Measurements from ENCODE around the gene NECTIN1.
A peak's percentile ranks its signal among the peaks of the same experiment; 100 is the strongest.

NECTIN1 gene

DNA sequence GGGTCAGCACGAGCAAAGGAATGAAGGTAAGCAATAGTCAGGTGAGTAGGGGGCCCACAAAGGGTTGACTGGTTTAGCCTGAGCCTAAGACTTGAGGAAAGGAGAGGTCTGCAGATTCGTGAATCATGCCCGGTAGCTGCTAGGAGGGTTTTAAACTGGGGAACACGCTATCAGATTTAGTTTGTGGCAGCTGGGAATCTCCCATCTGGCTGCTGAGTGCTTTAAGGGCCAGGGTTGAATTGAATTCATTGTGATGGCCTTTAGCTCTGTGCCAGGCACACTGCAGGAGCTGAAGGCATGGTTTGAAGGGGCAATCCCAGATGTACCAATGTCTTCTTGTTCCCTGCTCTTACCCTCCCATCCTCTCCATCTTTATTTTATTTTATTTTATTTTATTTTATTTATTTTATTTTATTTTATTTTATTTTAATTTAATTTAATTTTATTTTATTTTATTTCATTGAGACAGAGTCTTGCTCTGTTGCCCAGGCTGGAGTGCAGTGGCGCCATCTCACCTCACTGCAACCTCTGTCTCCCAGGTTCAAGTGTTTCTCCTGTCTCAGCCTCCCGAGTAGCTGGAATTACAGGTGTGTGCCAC lies 1.9 kb upstream of the NECTIN1 start:
- no peaks in the 10 kb centered on the region for H3K36me3 ChIP-seq (ENCODE audit: control insufficient read depth in 2 of 2, insufficient read depth in 2 of 2, low read length in 2 of 2)
- H3K4me1 ChIP-seq (ENCODE audit: control insufficient read depth in 2 of 2, insufficient read depth in 2 of 2, low read length in 2 of 2) = peaks cover 28 to 39% of the 10 kb centered on the region in 2 donors
- H3K9me3 ChIP-seq (ENCODE audit: control insufficient read depth in 2 of 2, low read length in 2 of 2) = no peaks in the 10 kb centered on the region
- no peak overlapping the region for H3K27ac ChIP-seq (ENCODE audit: low read depth in 2 of 2, low read length in 2 of 2)
- H3K9ac ChIP-seq (ENCODE audit: low read depth in 1 of 2, low read length in 2 of 2) = no peak overlapping the region
- H3K4me3 ChIP-seq (ENCODE audit: low read length in 2 of 2) = no peak overlapping the region
- no peaks in the 10 kb centered on the region for H3K27me3 ChIP-seq (ENCODE audit: control insufficient read depth in 2 of 2, insufficient read depth in 2 of 2, low read length in 2 of 2)

DNA sequence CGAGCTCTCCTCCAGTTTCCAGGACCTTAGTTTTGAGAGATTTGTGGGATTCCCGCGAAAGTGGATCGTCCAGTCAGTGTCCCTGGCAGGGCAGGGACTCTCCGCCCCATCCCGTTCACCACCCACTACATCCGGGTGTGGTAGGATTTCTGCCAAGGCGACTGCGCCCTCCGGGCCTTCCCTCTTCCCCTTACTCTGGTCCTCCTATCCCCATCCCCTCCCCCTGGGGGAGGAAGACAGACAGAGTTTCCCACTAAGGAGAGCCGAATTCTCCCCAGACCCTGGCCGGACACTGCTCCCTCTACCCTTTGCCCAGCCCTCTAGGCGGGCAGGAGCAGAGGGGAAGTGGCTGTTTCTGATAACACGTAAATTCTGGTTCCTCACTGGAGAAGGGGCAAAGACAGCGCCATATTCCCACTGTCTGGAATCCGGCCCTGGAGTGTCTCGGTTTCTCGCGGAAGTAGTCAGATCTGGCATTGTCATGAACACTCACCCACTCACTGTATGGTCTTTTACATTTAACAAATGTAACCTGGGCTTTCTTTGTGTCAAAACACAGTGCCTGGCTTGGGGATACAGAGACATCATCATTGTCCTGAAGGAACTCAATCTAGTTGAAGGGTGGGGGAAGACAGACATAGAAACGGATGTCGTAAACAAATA lies 1.1 kb upstream of the NECTIN1 start:
- Histone ChIP-seq H3K27ac (ENCODE audit: low read depth in 2 of 2, low read length in 2 of 2) (peak overlapping the region; percentile 85 to 86), H3K4me3 (ENCODE audit: low read length in 2 of 2) (peak overlapping the region; percentile 86 to 87), H3K9ac (ENCODE audit: low read depth in 1 of 2, low read length in 2 of 2) (peak overlapping the region; percentile 61 to 88), H3K9me3 (ENCODE audit: control insufficient read depth in 2 of 2, low read length in 2 of 2) (no peaks in the 10 kb centered on the region), H3K4me1 (ENCODE audit: control insufficient read depth in 2 of 2, insufficient read depth in 2 of 2, low read length in 2 of 2) (peaks cover 33 to 42% of the 10 kb centered on the region in 2 donors), H3K27me3 (ENCODE audit: control insufficient read depth in 2 of 2, insufficient read depth in 2 of 2, low read length in 2 of 2) (no peaks in the 10 kb centered on the region), H3K36me3 (ENCODE audit: control insufficient read depth in 2 of 2, insufficient read depth in 2 of 2, low read length in 2 of 2) (no peaks in the 10 kb centered on the region)

DNA sequence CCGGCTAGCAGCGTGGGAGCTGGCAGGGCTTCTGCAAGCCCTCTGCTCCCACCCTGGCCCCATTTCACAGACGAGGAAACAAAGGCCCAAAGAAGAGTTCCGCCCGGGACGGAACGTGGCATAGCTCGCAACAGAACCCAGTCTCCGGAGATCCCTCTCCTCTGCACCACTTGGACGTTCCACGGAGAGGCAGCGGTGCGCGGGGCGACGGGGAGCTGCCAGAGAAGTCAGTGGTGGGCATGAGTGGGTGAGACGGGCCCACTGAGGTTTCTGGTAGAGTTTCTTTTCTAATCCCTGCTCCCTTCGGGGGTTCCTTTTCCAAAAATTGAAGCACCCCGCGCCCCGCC lies 554 bp upstream of the NECTIN1 start:
- peak overlapping the region; percentile 85 to 86 for H3K27ac ChIP-seq (ENCODE audit: low read depth in 2 of 2, low read length in 2 of 2)
- peaks cover 33 to 39% of the 10 kb centered on the region in 2 donors for H3K4me1 ChIP-seq (ENCODE audit: control insufficient read depth in 2 of 2, insufficient read depth in 2 of 2, low read length in 2 of 2)
- peak overlapping the region; percentile 61 to 88 for H3K9ac ChIP-seq (ENCODE audit: low read depth in 1 of 2, low read length in 2 of 2)
- H3K4me3 ChIP-seq (ENCODE audit: low read length in 2 of 2) = peak overlapping the region; percentile 86 to 87
- H3K27me3 ChIP-seq (ENCODE audit: control insufficient read depth in 2 of 2, insufficient read depth in 2 of 2, low read length in 2 of 2) = no peaks in the 10 kb centered on the region
- H3K9me3 ChIP-seq (ENCODE audit: control insufficient read depth in 2 of 2, low read length in 2 of 2) = no peaks in the 10 kb centered on the region
- H3K36me3 ChIP-seq (ENCODE audit: control insufficient read depth in 2 of 2, insufficient read depth in 2 of 2, low read length in 2 of 2) = no peaks in the 10 kb centered on the region

DNA sequence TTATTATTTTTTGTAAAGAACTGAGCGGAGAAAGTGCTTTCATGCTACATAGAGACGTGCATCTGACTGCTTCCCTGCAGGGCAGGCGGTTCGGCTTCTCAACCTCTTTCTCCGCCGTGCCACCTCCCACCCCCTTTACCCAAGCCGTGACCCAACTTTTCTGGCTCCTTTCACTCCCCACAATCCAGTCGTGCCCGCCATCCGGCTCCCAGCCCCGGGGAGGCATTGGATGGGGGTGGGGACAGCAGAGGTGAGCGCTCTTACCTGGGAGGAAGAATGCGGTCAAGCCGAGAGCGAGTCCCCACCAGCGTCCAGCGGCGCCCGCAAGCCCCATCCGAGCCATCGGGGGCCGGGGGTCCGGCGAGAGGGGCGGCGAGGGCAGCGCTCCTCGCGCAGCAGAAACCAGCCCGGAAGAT lies 781 bp downstream of the NECTIN1 start:
- Histone ChIP-seq H3K9me3 (ENCODE audit: control insufficient read depth in 2 of 2, low read length in 2 of 2) (no peaks in the 10 kb centered on the region), H3K4me1 (ENCODE audit: control insufficient read depth in 2 of 2, insufficient read depth in 2 of 2, low read length in 2 of 2) (peaks cover 36 to 46% of the 10 kb centered on the region in 2 donors), H3K9ac (ENCODE audit: low read depth in 1 of 2, low read length in 2 of 2) (peak overlapping the region; percentile 61 to 88), H3K27ac (ENCODE audit: low read depth in 2 of 2, low read length in 2 of 2) (peak overlapping the region; percentile 85 to 86), H3K27me3 (ENCODE audit: control insufficient read depth in 2 of 2, insufficient read depth in 2 of 2, low read length in 2 of 2) (no peaks in the 10 kb centered on the region), H3K4me3 (ENCODE audit: low read length in 2 of 2) (peak overlapping the region; percentile 86 to 87), H3K36me3 (ENCODE audit: control insufficient read depth in 2 of 2, insufficient read depth in 2 of 2, low read length in 2 of 2) (no peaks in the 10 kb centered on the region)

DNA sequence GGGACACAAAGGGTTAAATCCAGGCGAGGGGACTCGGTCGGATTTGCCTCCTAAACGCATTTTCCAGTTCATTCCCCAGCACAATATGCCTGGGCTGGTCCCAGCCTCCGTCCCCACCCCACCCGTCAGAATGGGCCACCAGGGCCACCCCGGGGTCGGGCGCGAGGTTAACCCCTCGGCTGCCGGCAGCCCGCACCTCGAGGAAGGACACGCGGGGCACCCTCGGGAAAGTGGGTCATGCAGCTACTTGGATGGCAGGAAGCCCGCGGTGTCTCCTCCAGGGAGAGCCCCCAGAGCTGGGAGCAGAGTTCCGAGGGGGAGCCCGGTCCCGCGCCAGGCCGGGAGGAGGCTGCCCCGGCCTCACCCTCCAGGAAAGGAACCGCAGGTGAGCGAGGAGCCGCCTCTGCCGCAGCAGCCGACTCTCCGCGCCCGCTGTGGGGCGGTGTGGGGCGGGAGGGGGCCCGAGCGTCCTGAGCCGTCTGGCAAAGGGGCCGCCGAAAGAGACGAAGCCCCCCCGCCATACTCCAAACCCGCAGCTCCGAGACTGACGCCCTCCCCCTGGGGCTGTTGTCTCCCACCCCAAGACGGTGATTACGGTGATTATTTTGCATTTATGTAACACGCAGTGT lies 1.4 kb downstream of the NECTIN1 start:
- peak overlapping the region; percentile 85 to 86 for H3K27ac ChIP-seq (ENCODE audit: low read depth in 2 of 2, low read length in 2 of 2)
- H3K4me1 ChIP-seq (ENCODE audit: control insufficient read depth in 2 of 2, insufficient read depth in 2 of 2, low read length in 2 of 2) = peaks cover 36 to 46% of the 10 kb centered on the region in 2 donors
- H3K27me3 ChIP-seq (ENCODE audit: control insufficient read depth in 2 of 2, insufficient read depth in 2 of 2, low read length in 2 of 2) = no peaks in the 10 kb centered on the region
- no peaks in the 10 kb centered on the region for H3K9me3 ChIP-seq (ENCODE audit: control insufficient read depth in 2 of 2, low read length in 2 of 2)
- H3K36me3 ChIP-seq (ENCODE audit: control insufficient read depth in 2 of 2, insufficient read depth in 2 of 2, low read length in 2 of 2) = no peaks in the 10 kb centered on the region
- peak overlapping the region; percentile 63 to 88 for H3K9ac ChIP-seq (ENCODE audit: low read depth in 1 of 2, low read length in 2 of 2)
- H3K4me3 ChIP-seq (ENCODE audit: low read length in 2 of 2) = peak overlapping the region; percentile 86 to 87

DNA sequence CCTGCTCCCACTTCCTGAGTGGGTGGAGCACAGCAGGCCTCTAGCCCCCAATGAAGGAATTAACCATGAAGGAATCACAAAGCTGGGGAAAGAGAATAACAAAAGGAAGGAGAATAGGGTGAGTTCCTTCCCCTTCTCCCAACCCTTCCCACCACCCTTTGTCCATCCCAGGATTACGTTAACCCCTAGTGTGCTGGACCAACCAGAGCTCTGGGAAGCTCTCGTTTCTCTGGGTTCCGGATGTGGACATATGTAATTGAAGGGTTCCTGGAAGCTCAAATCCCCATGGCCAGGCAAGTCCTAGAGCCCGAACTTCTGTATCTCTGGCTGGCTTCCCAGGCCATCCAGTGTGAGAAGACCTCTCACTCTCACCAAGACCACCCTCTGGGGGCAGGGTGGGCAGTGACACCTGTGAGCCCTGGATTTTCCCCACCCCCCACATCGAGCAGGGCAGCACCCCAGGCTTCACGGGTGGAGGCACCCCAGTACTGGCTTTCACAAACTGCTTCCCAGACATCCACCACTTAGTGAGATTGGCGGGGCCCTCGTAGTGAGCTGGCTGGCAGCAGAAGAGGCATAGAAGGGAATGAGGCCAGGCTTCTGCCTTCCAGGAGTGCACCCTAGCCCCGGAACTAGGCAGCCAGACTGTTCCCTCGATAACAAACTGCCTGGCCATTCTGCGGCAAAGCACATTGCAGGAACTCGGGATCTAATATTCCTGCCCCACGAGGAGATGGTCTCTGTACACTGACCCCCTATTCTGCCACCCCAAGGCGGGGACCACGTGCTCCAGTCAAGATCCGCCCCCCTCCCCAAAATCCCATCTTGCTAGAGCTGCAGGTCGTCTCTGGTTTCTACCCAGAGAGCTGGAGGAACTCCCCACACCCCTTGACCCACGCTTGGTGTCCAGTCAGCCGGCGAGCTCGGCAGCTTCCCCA lies 2.1 kb downstream of the NECTIN1 start:
- Histone ChIP-seq H3K4me1 (ENCODE audit: control insufficient read depth in 2 of 2, insufficient read depth in 2 of 2, low read length in 2 of 2) (peaks cover 36 to 52% of the 10 kb centered on the region in 2 donors), H3K27ac (ENCODE audit: low read depth in 2 of 2, low read length in 2 of 2) (peak overlapping the region in 1 of 2 donors; percentile 85), H3K36me3 (ENCODE audit: control insufficient read depth in 2 of 2, insufficient read depth in 2 of 2, low read length in 2 of 2) (no peaks in the 10 kb centered on the region), H3K9ac (ENCODE audit: low read depth in 1 of 2, low read length in 2 of 2) (peak overlapping the region; percentile 63 to 88), H3K4me3 (ENCODE audit: low read length in 2 of 2) (peak overlapping the region; percentile 86 to 87), H3K9me3 (ENCODE audit: control insufficient read depth in 2 of 2, low read length in 2 of 2) (no peaks in the 10 kb centered on the region), H3K27me3 (ENCODE audit: control insufficient read depth in 2 of 2, insufficient read depth in 2 of 2, low read length in 2 of 2) (no peaks in the 10 kb centered on the region)

DNA sequence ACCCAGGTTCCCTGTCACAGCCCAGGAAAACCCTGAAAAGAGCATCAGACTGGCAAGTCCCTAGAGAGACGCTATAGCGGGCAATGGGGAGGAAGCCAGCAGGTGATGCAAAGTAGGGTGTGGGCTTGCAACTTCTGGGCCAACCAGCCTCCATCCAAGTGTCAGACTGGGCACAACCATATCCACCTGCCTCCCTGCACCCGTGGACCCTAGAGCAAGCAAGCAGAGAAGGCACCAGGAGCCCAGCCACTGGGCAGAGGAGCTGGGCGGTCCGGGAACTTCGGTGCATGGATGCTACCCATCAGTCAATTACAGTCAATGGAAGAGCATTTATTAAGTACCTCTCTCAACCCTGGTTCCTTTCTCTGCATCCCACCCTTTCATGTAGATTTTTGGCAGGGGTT lies 2.8 kb downstream of the NECTIN1 start:
- Histone ChIP-seq H3K9ac (ENCODE audit: low read depth in 1 of 2, low read length in 2 of 2) (peak overlapping the region in 1 of 2 donors; percentile 88), H3K9me3 (ENCODE audit: control insufficient read depth in 2 of 2, low read length in 2 of 2) (no peaks in the 10 kb centered on the region), H3K4me3 (ENCODE audit: low read length in 2 of 2) (no peak overlapping the region), H3K36me3 (ENCODE audit: control insufficient read depth in 2 of 2, insufficient read depth in 2 of 2, low read length in 2 of 2) (no peaks in the 10 kb centered on the region), H3K27me3 (ENCODE audit: control insufficient read depth in 2 of 2, insufficient read depth in 2 of 2, low read length in 2 of 2) (no peaks in the 10 kb centered on the region), H3K4me1 (ENCODE audit: control insufficient read depth in 2 of 2, insufficient read depth in 2 of 2, low read length in 2 of 2) (peaks cover 41 to 59% of the 10 kb centered on the region in 2 donors), H3K27ac (ENCODE audit: low read depth in 2 of 2, low read length in 2 of 2) (no peak overlapping the region)

DNA sequence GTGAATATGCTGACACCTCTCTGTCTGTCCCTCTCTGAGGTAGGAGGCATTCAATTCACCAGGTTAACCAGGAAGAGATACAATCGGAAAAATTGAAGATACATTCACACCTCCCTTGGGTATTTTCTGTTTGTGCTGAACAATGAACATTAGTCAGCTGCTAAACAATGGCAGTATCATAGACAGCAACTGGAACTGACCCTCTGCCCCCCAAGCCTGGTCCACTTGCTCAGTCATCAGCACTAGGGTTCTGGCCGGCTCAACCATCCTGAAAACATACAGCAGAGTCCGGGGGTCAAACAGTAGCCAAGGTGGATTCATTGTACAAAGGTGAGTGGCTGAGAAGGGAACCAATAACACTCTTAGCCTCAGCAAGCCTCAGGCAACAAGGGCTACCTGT lies 4.0 kb downstream of the NECTIN1 start:
- no peaks in the 10 kb centered on the region for H3K36me3 ChIP-seq (ENCODE audit: control insufficient read depth in 2 of 2, insufficient read depth in 2 of 2, low read length in 2 of 2)
- H3K9me3 ChIP-seq (ENCODE audit: control insufficient read depth in 2 of 2, low read length in 2 of 2) = no peaks in the 10 kb centered on the region
- H3K4me3 ChIP-seq (ENCODE audit: low read length in 2 of 2) = no peak overlapping the region
- H3K27me3 ChIP-seq (ENCODE audit: control insufficient read depth in 2 of 2, insufficient read depth in 2 of 2, low read length in 2 of 2) = no peaks in the 10 kb centered on the region
- no peak overlapping the region for H3K9ac ChIP-seq (ENCODE audit: low read depth in 1 of 2, low read length in 2 of 2)
- H3K27ac ChIP-seq (ENCODE audit: low read depth in 2 of 2, low read length in 2 of 2) = no peak overlapping the region
- H3K4me1 ChIP-seq (ENCODE audit: control insufficient read depth in 2 of 2, insufficient read depth in 2 of 2, low read length in 2 of 2) = peaks cover 38 to 58% of the 10 kb centered on the region in 2 donors

DNA sequence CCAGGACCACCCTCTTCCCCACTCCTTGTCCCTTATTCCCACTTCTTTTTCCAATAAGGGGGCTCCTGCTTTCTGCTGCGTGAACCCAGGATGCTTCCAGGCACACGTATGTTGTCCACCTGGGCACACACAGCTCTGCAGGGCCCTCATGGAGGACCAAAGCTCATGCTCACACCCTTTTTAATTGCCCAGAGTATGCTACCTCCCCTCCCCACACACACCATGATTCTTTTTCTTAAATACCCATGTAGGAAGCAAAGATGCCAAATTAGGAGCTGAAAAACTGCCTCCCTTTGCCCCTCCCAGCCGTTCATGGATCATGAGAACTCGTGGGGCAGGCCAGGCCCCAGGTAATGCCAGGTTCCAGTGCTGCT lies 5.1 kb downstream of the NECTIN1 start:
- H3K9ac ChIP-seq (ENCODE audit: low read depth in 1 of 2, low read length in 2 of 2) = no peak overlapping the region
- no peak overlapping the region for H3K27ac ChIP-seq (ENCODE audit: low read depth in 2 of 2, low read length in 2 of 2)
- no peaks in the 10 kb centered on the region for H3K36me3 ChIP-seq (ENCODE audit: control insufficient read depth in 2 of 2, insufficient read depth in 2 of 2, low read length in 2 of 2)
- no peaks in the 10 kb centered on the region for H3K27me3 ChIP-seq (ENCODE audit: control insufficient read depth in 2 of 2, insufficient read depth in 2 of 2, low read length in 2 of 2)
- H3K4me1 ChIP-seq (ENCODE audit: control insufficient read depth in 2 of 2, insufficient read depth in 2 of 2, low read length in 2 of 2) = peaks cover 36 to 52% of the 10 kb centered on the region in 2 donors
- H3K9me3 ChIP-seq (ENCODE audit: control insufficient read depth in 2 of 2, low read length in 2 of 2) = no peaks in the 10 kb centered on the region
- no peak overlapping the region for H3K4me3 ChIP-seq (ENCODE audit: low read length in 2 of 2)

Measured in mucosa of rectum (tissue), 2 donors.